IMR-90 (cell line): ENCODE measurements around the gene KCNK17. TPM values are rescaled to one million over a fixed set of nuclear protein-coding genes. Genes with fewer than 3 reads are reported as not detected.

Experiments
- ATAC-seq: fragments of 200-7000 bp; cut with Tn5 transposase; 2 replicates; pipeline ENCODE4 v1.9.1; 2020; ENCODE audit warnings: low read depth, mild to moderate bottlenecking, moderate library complexity
- BruUV-seq: library from RNA; stranded (reverse); fragments of 400-500 nt; replicated peaks from 2 replicates; lab custom pipeline; 2021; lab: Mats Ljungman, UMichigan
- CTCF ChIA-PET: fragments of 300-600 bp; formaldehyde crosslinking; extraction: SDS; loops from one replicate; lab custom pipeline; 2021; ENCODE audit warnings: antibody characterized with exemption; lab: Yijun Ruan, JAX
- POLR2A ChIA-PET: fragments of 300-600 bp; sonication (Branson Sonifier 250); formaldehyde crosslinking; loops from one replicate; lab custom pipeline; 2022; ENCODE audit warnings: antibody characterized with exemption; ENCODE audit not compliant: unreplicated experiment; lab: Charles Lee
- DNase-seq: peaks from one replicate; pipeline ENCODE4 v3.0.0; 2013
- H2AFZ ChIP-seq: replicated peaks from 2 replicates; pipeline ENCODE3; 2013; ENCODE audit warnings: low read length, mild to moderate bottlenecking; ENCODE audit not compliant: poor library complexity
- H2AK5ac ChIP-seq: 2 replicates; pipeline ENCODE4 v1.6.1; 2013; ENCODE audit warnings: low read depth, low read length, inconsistent platforms
- H2AK9ac ChIP-seq: replicated peaks from 2 replicates; pipeline ENCODE3; 2013; ENCODE audit warnings: mild to moderate bottlenecking, low read depth, low read length, moderate library complexity; ENCODE audit not compliant: poor library complexity
- H2BK120ac ChIP-seq: 2 replicates; pipeline ENCODE4 v1.6.1; 2013; ENCODE audit warnings: low read depth, low read length, inconsistent platforms
- H2BK15ac ChIP-seq: 3 replicates; pipeline ENCODE4 v1.6.1; 2013; ENCODE audit warnings: low read depth, low read length, inconsistent platforms
- H2BK20ac ChIP-seq: 2 replicates; pipeline ENCODE4 v1.6.1; 2013; ENCODE audit warnings: low read depth, mild to moderate bottlenecking, inconsistent platforms, low read length, moderate library complexity
- H2BK5ac ChIP-seq: 2 replicates; pipeline ENCODE4 v1.6.1; 2013; ENCODE audit warnings: mild to moderate bottlenecking, low read depth, low read length, inconsistent platforms; ENCODE audit not compliant: poor library complexity, severe bottlenecking
- H3K14ac ChIP-seq: replicated peaks from 2 replicates; pipeline ENCODE4 v1.6.1; 2013; ENCODE audit warnings: low read depth, low read length, inconsistent platforms
- H3K18ac ChIP-seq: 2 replicates; pipeline ENCODE4 v1.6.1; 2013; ENCODE audit warnings: low read depth, low read length, control low read depth
- H3K23ac ChIP-seq: 2 replicates; pipeline ENCODE4 v1.6.1; 2013; ENCODE audit warnings: low read depth, low read length, inconsistent platforms
- H3K27ac ChIP-seq: 2 replicates; pipeline ENCODE4 v1.5.1; 2013; ENCODE audit warnings: mild to moderate bottlenecking, control low read depth, low read length; ENCODE audit not compliant: insufficient read depth
- H3K27me3 ChIP-seq: 2 replicates; pipeline ENCODE4 v1.6.1; 2013; ENCODE audit warnings: low read length; ENCODE audit not compliant: control insufficient read depth, insufficient read depth
- H3K36me3 ChIP-seq: 2 replicates; pipeline ENCODE4 v1.6.1; 2013; ENCODE audit warnings: low read length, mixed read lengths; ENCODE audit not compliant: control insufficient read depth, insufficient read depth
- H3K4ac ChIP-seq: 2 replicates; pipeline ENCODE4 v1.6.1; 2013; ENCODE audit warnings: low read depth, low read length, inconsistent platforms
- H3K4me1 ChIP-seq: 2 replicates; pipeline ENCODE4 v1.6.1; 2013; ENCODE audit warnings: low read length, mixed read lengths; ENCODE audit not compliant: control insufficient read depth, insufficient read depth
- H3K4me2 ChIP-seq: 2 replicates; pipeline ENCODE4 v1.6.1; 2013; ENCODE audit warnings: low read depth, mild to moderate bottlenecking, control low read depth, low read length, moderate library complexity
- H3K4me3 ChIP-seq: 2 replicates; pipeline ENCODE4 v1.5.1; 2013; ENCODE audit warnings: low read depth, mild to moderate bottlenecking, control low read depth, low read length, moderate library complexity; ENCODE audit not compliant: insufficient read depth
- H3K56ac ChIP-seq: 2 replicates; pipeline ENCODE4 v1.6.1; 2013; ENCODE audit warnings: low read length, inconsistent platforms; ENCODE audit not compliant: insufficient read depth; ENCODE audit errors: extremely low read depth
- H3K79me1 ChIP-seq, 2 experiments: 2 replicates each; pipeline ENCODE4 v1.6.1; 2013; ENCODE audit warnings: low read length in 2 of 2, inconsistent platforms in 1 of 2, low read depth in 1 of 2
- H3K9ac ChIP-seq: 2 replicates; pipeline ENCODE4 v1.6.1; 2013; ENCODE audit warnings: low read depth, low read length, control low read depth
- H3K9me1 ChIP-seq: 2 replicates; pipeline ENCODE4 v1.6.1; 2013; ENCODE audit warnings: low read length, inconsistent platforms; ENCODE audit not compliant: insufficient read depth
- H3K9me3 ChIP-seq: 2 replicates; pipeline ENCODE4 v1.6.1; 2013; ENCODE audit warnings: low read length; ENCODE audit not compliant: control insufficient read depth, insufficient read depth
- H4K20me1 ChIP-seq: 2 replicates; pipeline ENCODE4 v1.6.1; 2013; ENCODE audit warnings: low read length, inconsistent platforms; ENCODE audit not compliant: insufficient read depth
- H4K5ac ChIP-seq: 2 replicates; pipeline ENCODE4 v1.6.1; 2013; ENCODE audit warnings: mild to moderate bottlenecking, low read depth, low read length, control low read depth
- H4K8ac ChIP-seq, 2 experiments: 2 replicates each; pipeline ENCODE4 v1.6.1; 2013; ENCODE audit warnings: low read depth in 2 of 2, low read length in 2 of 2, control low read depth in 1 of 2, inconsistent platforms in 1 of 2
- H4K91ac ChIP-seq: 2 replicates; pipeline ENCODE4 v1.6.1; 2013; ENCODE audit warnings: low read depth, low read length, inconsistent platforms; ENCODE audit not compliant: insufficient read depth
- BHLHE40 ChIP-seq: fragments of 150-350 bp; IDR thresholded peaks from 2 replicates; pipeline ENCODE4 v1.6.1; 2016; ENCODE audit warnings: mild to moderate bottlenecking, low read depth, low read length
- CEBPB ChIP-seq: IDR thresholded peaks from 2 replicates; pipeline ENCODE4 v1.6.1; 2012; ENCODE audit warnings: low read depth, low read length, improper control_type of control experiment
- CHD1 ChIP-seq: IDR thresholded peaks from 2 replicates; pipeline ENCODE4 v1.6.1; 2012; ENCODE audit warnings: low read depth, low read length, improper control_type of control experiment
- CTCF ChIP-seq: conservative IDR thresholded peaks from 2 replicates; pipeline ENCODE4 v1.5.1; 2012; ENCODE audit warnings: mild to moderate bottlenecking, low read depth, low read length, improper control_type of control experiment
- ELK1 ChIP-seq: fragments of 150-350 bp; IDR thresholded peaks from 2 replicates; pipeline ENCODE4 v1.6.1; 2016; ENCODE audit warnings: low read depth, mild to moderate bottlenecking, low read length, moderate library complexity, borderline replicate concordance
- FOS ChIP-seq: fragments of 150-350 bp; IDR thresholded peaks from 2 replicates; pipeline ENCODE4 v1.6.1; 2016; ENCODE audit warnings: low read depth, low read length
- MAFK ChIP-seq: IDR thresholded peaks from 2 replicates; pipeline ENCODE4 v1.6.1; 2012; ENCODE audit warnings: low read depth, low read length, improper control_type of control experiment
- MAZ ChIP-seq: IDR thresholded peaks from 2 replicates; pipeline ENCODE4 v1.6.1; 2012; ENCODE audit warnings: low read depth, mild to moderate bottlenecking, low read length, improper control_type of control experiment, moderate library complexity, borderline replicate concordance
- MXI1 ChIP-seq: IDR thresholded peaks from 2 replicates; pipeline ENCODE4 v1.6.1; 2012; ENCODE audit warnings: low read depth, mild to moderate bottlenecking, low read length, moderate library complexity, borderline replicate concordance
- POLR2A ChIP-seq: IDR thresholded peaks from 2 replicates; pipeline ENCODE4 v1.6.1; 2012; ENCODE audit warnings: mild to moderate bottlenecking, low read depth, low read length
- RAD21 ChIP-seq: IDR thresholded peaks from 2 replicates; pipeline ENCODE4 v1.6.1; 2012; ENCODE audit warnings: low read length, improper control_type of control experiment
- RCOR1 ChIP-seq: IDR thresholded peaks from 2 replicates; pipeline ENCODE4 v1.6.1; 2012; ENCODE audit warnings: mild to moderate bottlenecking, low read length, improper control_type of control experiment; ENCODE audit not compliant: insufficient replicate concordance
- RFX5 ChIP-seq: IDR thresholded peaks from 2 replicates; pipeline ENCODE4 v1.8.0; 2012; ENCODE audit warnings: low read depth, mild to moderate bottlenecking, low read length, moderate library complexity
- SMC3 ChIP-seq: fragments of 150-350 bp; IDR thresholded peaks from 2 replicates; pipeline ENCODE4 v1.6.1; 2016; ENCODE audit warnings: low read depth, mild to moderate bottlenecking, antibody characterized with exemption, low read length, moderate library complexity
- WGBS, 2 experiments: methylation state at CpG; one replicate each; pipeline versions ENCODE4 v1.1.5 to v1.1.7; 2013; ENCODE audit warnings: missing lambda C conversion rate in 2 of 2; ENCODE audit not compliant: insufficient read length in 1 of 2; ENCODE audit errors: extremely low coverage in 2 of 2; 5-methylcytosine and 5-hydroxymethylcytosine counted together
- dilution Hi-C: fragments of 300-500 bp; cut with HindIII; formaldehyde crosslinking; loops from one replicate; pipeline ENCODE4 v1.14.3; 2018; ENCODE audit warnings: low sequenced_read_pairs; ENCODE audit not compliant: unreplicated experiment
- in situ Hi-C: fragments of 300-500 bp; cut with MboI; formaldehyde crosslinking; loops from 3 replicates; pipeline ENCODE4 v1.14.3; 2019; ENCODE audit warnings: low sequenced_read_pairs, inconsistent platforms, mixed read lengths
- intact Hi-C: fragments of 100-400 bp; cut with micrococcal nuclease; formaldehyde crosslinking; loops from 2 replicates; pipeline ENCODE4 v1.10.0; 2022
- polyA plus RNA-seq, 3 experiments: library from polyadenylated mRNA; depleted of rRNA; stranded (reverse); fragments of >200 nt; gene quantifications; 2 replicates each; pipeline ENCODE4 v1.2.3, GENCODE V29; 2012; ENCODE audit warnings: low replicate concordance in 1 of 3
- total RNA-seq: library from RNA; depleted of rRNA; stranded (reverse); fragments of >200 nt; gene quantifications from 2 replicates; pipeline ENCODE4 v1.2.3, GENCODE V29; 2012

KCNK17 gene
- total and polyA plus RNA-seq, 2 of the 4 experiments (the other 2 are of a cell fraction), result not detected

DNA sequence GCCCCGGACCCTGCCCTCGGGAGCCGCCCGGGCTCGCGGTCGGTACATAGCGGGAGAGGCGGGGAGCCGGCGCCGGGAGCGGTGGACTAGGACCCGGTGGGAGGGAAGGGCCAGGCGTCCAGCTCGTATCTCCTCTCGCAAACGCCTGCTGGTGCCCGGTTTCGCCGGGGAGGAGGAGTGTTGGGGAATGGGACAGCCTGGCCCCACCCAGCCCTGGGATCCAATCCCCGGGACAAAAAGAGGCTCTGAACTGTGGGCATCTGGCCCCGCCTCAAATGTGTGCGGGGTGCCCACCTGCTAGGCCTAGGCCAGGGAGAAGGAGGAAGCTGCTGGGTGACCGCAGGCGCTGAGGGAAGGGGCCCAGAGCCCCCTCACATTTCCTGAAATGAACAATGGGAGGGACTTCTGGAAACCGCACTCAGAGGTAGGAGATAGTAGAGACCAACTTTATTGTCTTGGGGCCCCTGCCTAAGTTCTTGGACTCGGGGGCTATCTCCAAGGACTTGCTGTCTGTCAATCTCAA, at the start of gene KCNK17 (continued):
- TF ChIP-seq ELK1 (no peak), BHLHE40 (no peak)

DNA sequence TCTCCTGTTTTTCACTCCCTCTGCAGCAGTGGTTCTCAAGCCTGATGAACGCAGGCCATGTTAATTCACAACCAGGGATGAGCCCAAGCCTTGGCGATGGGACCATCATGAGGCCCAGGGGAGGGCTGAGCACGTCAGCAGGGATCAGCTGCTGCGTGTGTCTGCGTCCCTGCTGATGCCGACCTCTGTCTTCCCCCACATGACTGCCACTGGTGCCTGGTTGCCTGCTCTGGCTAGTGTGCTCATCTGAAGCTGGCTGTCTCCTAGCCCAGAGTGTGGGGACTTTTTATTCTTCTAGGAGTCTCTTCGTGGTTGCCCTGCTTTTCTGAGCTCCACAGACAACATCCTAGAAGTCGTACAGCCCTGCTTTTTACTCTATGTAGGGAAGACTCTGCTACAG, 49.1 kb upstream of the KCNK17 start:
- H3K27ac ChIP-seq, result no peak overlapping the region
- TF ChIP-seq ELK1 (no peak), MAZ (no peak), RFX5 (no peak), MXI1 (no peak), CTCF (no peak), RCOR1 (no peak), RAD21 (no peak), MAFK (no peak), SMC3 (no peak), FOS (no peak), CHD1 (no peak), POLR2A (no peak), BHLHE40 (no peak), CEBPB (no peak)

More for the DNA sequence above, 49.1 kb upstream of the KCNK17 start:
- WGBS, 2 experiments, result no CpG with 5 or more reads among the region's 8 CpGs
- Histone ChIP-seq H3K18ac (no peak overlapping the region), H2BK15ac (no peak overlapping the region), H2BK20ac (no peak overlapping the region), H2AFZ (no peak overlapping the region), H3K4me2 (no peak overlapping the region), H3K23ac (no peak overlapping the region), H2BK5ac (no peak overlapping the region), H4K8ac (no peak overlapping the region), H3K4ac (no peak overlapping the region), H3K4me1 (no peaks in the 10 kb centered on the region; the same call in 1 of the 2 replicates), H3K56ac (no peak overlapping the region), H2BK120ac (no peak overlapping the region), H3K79me1 (no peaks in the 10 kb centered on the region), H2AK9ac (no peak overlapping the region), H3K9ac (no peak overlapping the region), H3K4me3 (no peak overlapping the region), H3K9me3 (no peaks in the 10 kb centered on the region), H3K27me3 (no peaks in the 10 kb centered on the region), H3K36me3 (no peaks in the 10 kb centered on the region), H2AK5ac (no peak overlapping the region), H4K91ac (no peak overlapping the region), H3K9me1 (no peaks in the 10 kb centered on the region), H4K20me1 (no peaks in the 10 kb centered on the region), H4K5ac (no peak overlapping the region), H3K14ac (no peak overlapping the region)
- intact Hi-C loops (loop anchor here (2.0 kb wide), 1 partner anchor 946 kb away; no protein-coding TSS in a partner anchor), dilution Hi-C loops (no loop called here), in situ Hi-C loops (loop anchor here (10.0 to 25.0 kb wide), 3 partner anchors 522 to 1674 kb away; partner anchors contain the start of genes TSPO2 and UNC5CL)
- BruUV-seq, result no TSS peak
- ATAC-seq (no peak), DNase-seq (no peak)
- ChIA-PET POLR2A (no interaction called here), CTCF (no interaction called here)
